ENCODE results near the gene TOP3A. TPM values are rescaled to one million over a fixed set of nuclear protein-coding genes. Genes with fewer than 3 reads are reported as not detected.

The TOP3A gene
- total RNA-seq, 4 donors from 2014 or later = 25.7 to 49.7 (median 35.0) TPM

- peak overlapping the region in 3 of 4 donors; percentile 33 to 47 (median 40) for H3K4me3 ChIP-seq
- H3K4me1 ChIP-seq = peaks cover 3 to 18% (median 11%) of the 10 kb centered on the region in 4 donors
- H3K9me3 ChIP-seq = no peaks in the 10 kb centered on the region
- peak overlapping the region; percentile 18 to 58 (median 30) for H3K27ac ChIP-seq
- DNase-seq = no peak
- no peaks in the 10 kb centered on the region for H3K27me3 ChIP-seq
- TF ChIP-seq CTCF (IDR thresholded peaks at IDR 0.05) = no peak
- no peak for TF ChIP-seq POLR2A (IDR thresholded peaks at IDR 0.05)
- H3K36me3 ChIP-seq = no peaks in the 10 kb centered on the region
Observed at GRCh38 chr17:18224387-18225120, 90.2 kb downstream of the TOP3A start.

- peaks cover 3 to 22% (median 11%) of the 10 kb centered on the region in 4 donors for H3K4me1 ChIP-seq
- H3K36me3 ChIP-seq = no peaks in the 10 kb centered on the region
- no peak overlapping the region for H3K4me3 ChIP-seq
- TF ChIP-seq POLR2A (IDR thresholded peaks at IDR 0.05) = no peak
- DNase-seq = no peak
- no peaks in the 10 kb centered on the region for H3K9me3 ChIP-seq
- no peaks in the 10 kb centered on the region for H3K27me3 ChIP-seq
- H3K27ac ChIP-seq = peak overlapping the region in 2 of 4 donors; percentile 28 to 31
Observed at GRCh38 chr17:18224053-18224386, 90.8 kb downstream of the TOP3A start.

Other genes starting within 250 kb of the TOP3A start
- gene DRG2, start 227.0 kb downstream of the TOP3A start, total RNA-seq = 10 to 100 TPM; 24.0 to 65.2 (median 48.5) TPM
- gene MYO15A, start 206.2 kb downstream of the TOP3A start, total RNA-seq = 1 to 10 TPM in 3 of 4 donors, not detected in 1; 3.6 to 5.0 (median 3.8) TPM
- 10 to 100 TPM; 65.6 to 78.5 (median 72.9) TPM for gene ALKBH5, start 131.2 kb downstream of the TOP3A start, total RNA-seq
- 10 to 100 TPM in 3 of 4 donors, 1 to 10 TPM in 1; 7.5 to 19.0 (median 15.4) TPM for gene LLGL1, start 89.4 kb downstream of the TOP3A start, total RNA-seq
- gene FLII, start 56.3 kb downstream of the TOP3A start, total RNA-seq = 100 to 1,000 TPM; 311 to 538 (median 419) TPM
- 10 to 100 TPM in 3 of 4 donors, 1 to 10 TPM in 1; 3.3 to 49.6 (median 22.9) TPM for gene MIEF2, start 54.3 kb downstream of the TOP3A start, total RNA-seq
- 10 to 100 TPM; 13.2 to 24.7 (median 18.3) TPM for gene SMCR8, start 299 bp upstream of the TOP3A start, total RNA-seq
- 100 to 1,000 TPM in 3 of 4 donors, 10 to 100 TPM in 1; 75.9 to 128 (median 110) TPM for gene SHMT1, start 48.6 kb upstream of the TOP3A start, total RNA-seq
- under 1 TPM in 1 of 4 donors, not detected in 3; 0.67 TPM for gene EVPLL, start 62.8 kb upstream of the TOP3A start, total RNA-seq
- gene LGALS9C, start 161.8 kb upstream of the TOP3A start, total RNA-seq = 10 to 100 TPM; 15.3 to 47.3 (median 19.7) TPM